Erythroblast (primary cell): ENCODE results near the gene ITPK1.
A peak's percentile ranks its signal among the peaks of the same experiment; 100 is the strongest.

Experiments used
- DNase-seq, 2 experiments: peaks; one replicate each; lab custom pipeline; 2025; lab: John Stamatoyannopoulos, UW
- GATA1 ChIP-seq: IDR thresholded peaks from 2 replicates; pipeline ENCODE4 v1.6.1; 2011; ENCODE audit warnings: low read depth, mild to moderate bottlenecking, control low read depth, low read length, moderate library complexity
- POLR2A ChIP-seq: IDR thresholded peaks from 2 replicates; pipeline ENCODE4 v1.6.1; 2011; ENCODE audit warnings: mild to moderate bottlenecking, low read length

Gene ITPK1

DNA sequence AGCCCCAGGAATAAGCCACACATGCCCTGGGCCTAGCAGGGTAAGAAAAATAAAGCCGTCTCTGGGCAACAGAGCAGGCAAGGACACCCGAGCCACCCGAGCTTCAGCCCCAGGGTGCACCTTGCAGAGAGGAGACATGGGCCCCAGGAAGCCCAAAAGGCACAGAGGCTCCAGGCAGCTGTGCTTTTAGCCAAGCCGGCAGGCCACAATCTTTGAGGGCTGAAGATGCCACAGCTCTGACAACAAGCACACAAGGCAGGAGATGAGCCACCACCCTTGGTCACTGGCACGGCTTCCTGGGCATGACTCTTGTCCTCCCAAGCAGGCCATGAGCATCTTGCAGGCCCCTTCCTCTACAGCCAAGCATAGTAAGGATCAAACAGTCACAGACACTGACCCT lies 86.3 kb downstream of the ITPK1 start:
- no peak for TF ChIP-seq GATA1
- no peak for TF ChIP-seq POLR2A
- no peak for DNase-seq

DNA sequence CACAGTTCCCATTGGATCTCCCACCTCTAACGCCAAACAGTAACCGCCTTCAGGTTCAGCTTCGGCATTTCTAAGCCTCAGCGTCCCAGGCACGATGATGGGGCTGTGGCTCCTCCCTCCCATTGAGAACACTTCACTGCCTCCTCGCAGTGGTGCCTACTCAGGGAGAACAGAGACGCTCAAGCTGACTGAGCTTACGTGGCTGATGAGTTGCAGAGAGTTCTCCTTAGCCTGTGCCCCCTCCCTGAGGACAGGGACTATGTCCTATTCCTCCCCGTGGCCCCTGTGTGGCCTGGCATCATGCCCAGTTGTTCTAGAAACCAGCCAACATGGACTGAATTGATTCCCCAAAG lies 87.0 kb downstream of the ITPK1 start:
- DNase-seq, result no peak
- no peak for TF ChIP-seq POLR2A
- TF ChIP-seq GATA1, result no peak

GRCh38 chr14:93027810-93028723 lies 87.7 kb downstream of the ITPK1 start:
- no peak for TF ChIP-seq POLR2A
- no peak for TF ChIP-seq GATA1
- no peak for DNase-seq

DNA sequence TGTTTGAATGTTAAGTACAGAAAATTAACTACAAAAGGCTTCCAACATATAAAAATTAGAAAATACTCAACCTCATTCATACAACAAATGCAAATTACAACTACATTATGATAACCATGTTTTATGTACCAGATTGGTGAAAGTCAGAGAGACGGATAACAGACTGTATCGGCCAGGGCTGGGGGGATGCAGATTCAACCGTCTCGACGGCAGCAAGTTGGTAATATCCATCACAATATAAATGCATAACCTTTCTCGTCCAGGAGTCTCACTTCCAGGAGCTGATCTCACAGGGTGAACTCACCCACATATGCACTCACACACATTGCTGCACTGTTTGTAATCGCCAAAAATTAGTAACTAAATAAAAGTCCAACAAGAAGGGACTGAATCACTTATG lies 89.4 kb downstream of the ITPK1 start:
- no peak for DNase-seq
- TF ChIP-seq POLR2A, result no peak
- TF ChIP-seq GATA1, result no peak

- TF ChIP-seq GATA1 (no peak), POLR2A (no peak)
- DNase-seq, result no peak
Observed at GRCh38 chr14:93025055-93025454, 90.7 kb downstream of the ITPK1 start.

GRCh38 chr14:93024493-93024892 lies 91.2 kb downstream of the ITPK1 start:
- no peak for TF ChIP-seq POLR2A
- TF ChIP-seq GATA1, result no peak
- DNase-seq, result no peak

GRCh38 chr14:93023802-93024434 lies 91.8 kb downstream of the ITPK1 start:
- DNase-seq, result no peak
- TF ChIP-seq POLR2A (no peak), GATA1 (no peak)

- peak; percentile 11 to 32 for DNase-seq
- no peak for TF ChIP-seq GATA1
- TF ChIP-seq POLR2A, result no peak
Observed at GRCh38 chr14:93023039-93023438, 92.7 kb downstream of the ITPK1 start.

DNA sequence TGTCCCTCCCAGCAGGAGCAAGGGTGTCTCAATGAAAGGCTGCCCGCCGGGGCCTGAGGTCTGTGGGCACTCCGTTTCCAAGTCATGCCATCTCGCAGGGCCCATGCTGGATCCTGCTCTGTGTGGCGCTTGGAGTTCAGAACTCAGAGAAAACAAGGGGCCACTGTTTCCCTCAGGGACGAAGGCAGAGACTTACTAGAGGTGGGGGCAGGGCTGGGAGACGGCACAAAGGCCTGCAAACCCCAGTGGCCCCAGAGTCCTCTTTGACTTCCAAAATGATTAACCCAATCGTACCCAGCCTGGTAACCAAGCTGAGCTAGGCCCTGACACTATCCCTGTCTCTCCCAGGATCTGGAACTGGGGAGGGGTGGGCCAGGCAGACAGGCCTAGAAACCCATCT lies 95.8 kb downstream of the ITPK1 start:
- no peak for TF ChIP-seq POLR2A
- no peak for TF ChIP-seq GATA1

GRCh38 chr14:93019367-93019843 lies 96.3 kb downstream of the ITPK1 start:
- TF ChIP-seq GATA1 (no peak), POLR2A (no peak)
- DNase-seq, result no peak

More for the DNA sequence above, 95.8 kb downstream of the ITPK1 start:
- DNase-seq, result no peak

DNA sequence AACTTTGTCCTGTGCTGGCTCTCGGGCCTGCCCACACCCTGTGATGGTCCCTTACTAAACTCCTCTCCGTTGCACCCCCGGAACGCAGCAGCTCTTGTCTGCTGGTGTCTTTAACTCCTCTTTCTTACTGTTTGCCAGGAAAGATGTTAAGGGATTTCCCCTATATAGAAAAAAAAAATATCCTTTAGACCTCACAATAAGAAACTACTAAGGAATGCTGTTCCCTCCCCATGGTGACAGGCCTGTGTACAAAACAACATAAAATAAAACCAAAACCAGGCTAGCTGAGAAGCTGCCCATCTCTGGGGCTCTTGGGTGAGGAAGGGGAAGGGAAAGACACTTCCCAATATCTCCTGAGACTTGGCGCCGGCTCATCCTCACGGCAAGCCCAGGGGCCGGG lies 97.4 kb downstream of the ITPK1 start:
- TF ChIP-seq POLR2A, result no peak
- TF ChIP-seq GATA1, result no peak
- no peak for DNase-seq

- DNase-seq, result no peak
- TF ChIP-seq GATA1 (no peak), POLR2A (no peak)
Observed at GRCh38 chr14:93017898-93018297, 97.8 kb downstream of the ITPK1 start.

DNA sequence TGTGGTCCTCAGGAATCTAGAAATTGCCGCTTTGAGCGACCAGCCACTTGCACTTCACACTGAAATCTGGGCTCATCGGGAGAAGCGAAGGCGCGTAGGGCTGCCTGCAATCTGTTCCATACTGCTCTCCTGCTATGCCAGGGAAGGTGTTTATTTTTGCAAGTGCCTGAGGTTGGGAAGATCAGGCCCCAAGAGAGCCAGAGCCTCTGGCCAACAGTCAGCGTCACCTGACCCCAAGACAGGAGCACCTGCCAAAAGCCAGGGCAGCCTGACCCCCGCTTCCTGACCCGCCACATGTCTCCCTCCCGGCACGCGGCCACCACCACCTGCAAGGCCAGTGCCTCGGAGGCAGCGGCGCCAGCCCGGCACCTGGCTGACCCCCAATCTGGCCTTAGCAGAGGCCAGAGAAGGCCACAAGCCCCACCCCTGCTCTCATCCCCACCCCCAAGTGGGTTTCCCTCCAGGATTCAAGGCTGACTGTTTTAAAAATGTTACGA lies 98.4 kb downstream of the ITPK1 start:
- DNase-seq, result no peak
- no peak for TF ChIP-seq POLR2A
- no peak for TF ChIP-seq GATA1

DNA sequence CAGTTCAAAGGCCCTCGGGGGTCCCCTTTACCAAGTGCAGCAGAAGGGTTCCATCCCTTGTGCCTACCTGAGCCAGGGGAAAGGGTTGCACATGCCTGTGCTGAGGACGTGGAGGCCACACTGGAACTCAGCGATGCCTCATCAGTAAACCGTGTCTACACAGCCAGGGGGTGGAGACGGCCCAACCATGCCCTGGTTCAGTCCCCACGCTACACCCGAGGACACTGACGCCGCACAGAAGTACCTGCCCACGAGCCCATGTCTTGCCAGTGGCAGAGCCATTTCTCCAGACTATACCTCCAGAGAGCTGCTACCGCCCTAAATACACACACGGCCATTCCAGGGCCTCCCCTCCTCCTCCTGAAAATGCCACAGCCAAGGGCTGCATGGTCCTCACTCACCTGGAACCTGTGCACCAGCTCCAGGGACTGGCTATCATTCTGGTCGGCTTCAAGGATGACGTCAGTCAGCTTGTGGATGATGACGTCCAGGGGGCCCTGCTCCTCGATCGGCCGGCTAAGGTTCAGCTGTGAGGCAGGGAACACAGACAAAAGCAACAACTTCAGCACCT lies 99.4 kb downstream of the ITPK1 start:
- TF ChIP-seq GATA1 (no peak), POLR2A (no peak)
- DNase-seq, result no peak
